Testis (tissue), 2 donors: ENCODE data around the gene SDK1.
"Not testable (repeated sequence)": the region's sequence is repeated elsewhere in the genome, so short reads cannot be mapped to it uniquely, and the experiment has no call there.

Source experiments
- POLR2A ChIP-seq: fragments of 450-650 bp; IDR thresholded peaks from one replicate; pipeline ENCODE4 v1.6.1; 2017; ENCODE audit warnings: antibody characterized with exemption, mild to moderate bottlenecking, moderate library complexity
- TF ChIP-seq, protein P1 (sequence below), 3 experiments: fragments of 450-650 bp in 2 of 3; fragments of 200-600 bp in 1 of 3; sonication (generic) in 1 of 3; IDR thresholded peaks; one replicate each; pipeline ENCODE4 v1.5.1; 2016 to 2019; ENCODE audit warnings: antibody characterized with exemption in 3 of 3, mild to moderate bottlenecking in 2 of 3, moderate library complexity in 1 of 3

DNA sequence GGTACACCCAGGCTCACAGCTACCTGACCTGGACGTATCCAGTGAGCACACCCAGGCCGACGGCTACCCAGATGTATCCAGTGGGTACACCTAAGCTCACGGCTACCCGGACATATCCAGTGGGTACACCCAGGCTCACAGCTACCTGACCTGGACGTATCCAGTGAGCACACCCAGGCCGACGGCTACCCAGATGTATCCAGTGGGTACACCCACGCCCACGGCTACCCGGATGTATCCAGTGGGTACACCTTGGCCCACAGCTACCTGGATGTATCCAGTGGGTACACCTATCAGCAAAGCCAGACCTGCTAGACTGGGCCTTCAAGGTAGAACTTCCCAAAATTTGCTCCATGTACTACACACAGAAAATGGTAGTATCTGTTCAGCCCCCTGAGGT lies 662.7 kb downstream of the SDK1 start:
- TF ChIP-seq POLR2A: not testable (repeated sequence)
- TF ChIP-seq, protein P1, sequence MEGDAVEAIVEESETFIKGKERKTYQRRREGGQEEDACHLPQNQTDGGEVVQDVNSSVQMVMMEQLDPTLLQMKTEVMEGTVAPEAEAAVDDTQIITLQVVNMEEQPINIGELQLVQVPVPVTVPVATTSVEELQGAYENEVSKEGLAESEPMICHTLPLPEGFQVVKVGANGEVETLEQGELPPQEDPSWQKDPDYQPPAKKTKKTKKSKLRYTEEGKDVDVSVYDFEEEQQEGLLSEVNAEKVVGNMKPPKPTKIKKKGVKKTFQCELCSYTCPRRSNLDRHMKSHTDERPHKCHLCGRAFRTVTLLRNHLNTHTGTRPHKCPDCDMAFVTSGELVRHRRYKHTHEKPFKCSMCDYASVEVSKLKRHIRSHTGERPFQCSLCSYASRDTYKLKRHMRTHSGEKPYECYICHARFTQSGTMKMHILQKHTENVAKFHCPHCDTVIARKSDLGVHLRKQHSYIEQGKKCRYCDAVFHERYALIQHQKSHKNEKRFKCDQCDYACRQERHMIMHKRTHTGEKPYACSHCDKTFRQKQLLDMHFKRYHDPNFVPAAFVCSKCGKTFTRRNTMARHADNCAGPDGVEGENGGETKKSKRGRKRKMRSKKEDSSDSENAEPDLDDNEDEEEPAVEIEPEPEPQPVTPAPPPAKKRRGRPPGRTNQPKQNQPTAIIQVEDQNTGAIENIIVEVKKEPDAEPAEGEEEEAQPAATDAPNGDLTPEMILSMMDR (IDR thresholded peaks at IDR 0.05): not testable (repeated sequence)
